Measurements from ENCODE around the gene PPP2R5E.

- TF ChIP-seq PATZ1 (CRISPR knock-in tag; IDR thresholded peaks at IDR 0.05; ENCODE audit: borderline replicate concordance): no peak
- TF ChIP-seq ARNTL (CRISPR knock-in tag; IDR thresholded peaks at IDR 0.05; ENCODE audit: borderline replicate concordance, low read depth): no peak
- TF ChIP-seq ZNF8 (CRISPR knock-in tag; IDR thresholded peaks at IDR 0.05): no peak
- TF ChIP-seq ZNF565 (CRISPR knock-in tag; conservative IDR thresholded peaks at IDR 0.05; ENCODE audit: low read depth): no peak
- TF ChIP-seq GLIS3 (CRISPR knock-in tag; IDR thresholded peaks at IDR 0.05): no peak
- no peak for TF ChIP-seq ISL1 (CRISPR knock-in tag; IDR thresholded peaks at IDR 0.05)
- no peak for TF ChIP-seq RARB (CRISPR knock-in tag; IDR thresholded peaks at IDR 0.05)
- no peak for TF ChIP-seq CSRNP3 (CRISPR knock-in tag; IDR thresholded peaks at IDR 0.05)
- TF ChIP-seq CREB5 (CRISPR knock-in tag; IDR thresholded peaks at IDR 0.05; ENCODE audit: low read depth): no peak
- no peak for TF ChIP-seq TSHZ2 (CRISPR knock-in tag; IDR thresholded peaks at IDR 0.05)
- TF ChIP-seq OSR1 (CRISPR knock-in tag; IDR thresholded peaks at IDR 0.05): no peak
- no peak for TF ChIP-seq SNAI2 (CRISPR knock-in tag; IDR thresholded peaks at IDR 0.05)
Observed at GRCh38 chr14:63573581-63573980, 30.4 kb upstream of the PPP2R5E start.
